OCI-LY1 (cell line): ENCODE data around the gene ARHGEF17.

Source experiments
- CTCF ChIP-seq: fragments of 200-600 bp; sonication (generic), shearing (Covaris generic); IDR thresholded peaks from 2 replicates; pipeline ENCODE4 v1.5.1; 2017; ENCODE audit warnings: mild to moderate bottlenecking, antibody characterized with exemption, low read length, moderate library complexity, mixed read lengths
- EZH2 ChIP-seq: fragments of 200-600 bp; sonication (generic), shearing (Covaris generic); IDR thresholded peaks from 2 replicates; pipeline ENCODE4 v1.8.0; 2017; ENCODE audit warnings: borderline replicate concordance, mixed run types, mild to moderate bottlenecking, antibody characterized with exemption, low read length, moderate library complexity, mixed read lengths

GRCh38 chr11:73298233-73298632 lies 9.8 kb upstream of the ARHGEF17 start:
- TF ChIP-seq CTCF (no peak), EZH2 (no peak)
